BLaER1 treated with 17β-estradiol and CSF1 and Interleukin-3, amounts not matched to agents 10 nM and 100 nM (cell line): Measurements from ENCODE around the gene SLX9.

Experiments
- H3K27ac ChIP-seq, 11 experiments: shearing (Covaris generic); formaldehyde crosslinking; 2 replicates each; pipeline ENCODE4 v1.8.1; 2022
- H3K27me3 ChIP-seq, 11 experiments: shearing (Covaris generic); formaldehyde crosslinking; 2 replicates each; pipeline ENCODE4 v1.8.1; 2022
- H3K36me3 ChIP-seq, 11 experiments: shearing (Covaris generic); formaldehyde crosslinking; 2 replicates each; pipeline ENCODE4 v1.8.1; 2022
- H3K4me1 ChIP-seq, 10 experiments: shearing (Covaris generic); formaldehyde crosslinking; 2 replicates each; pipeline ENCODE4 v1.8.1; 2022
- H3K4me2 ChIP-seq, 11 experiments: shearing (Covaris generic); formaldehyde crosslinking; 2 replicates each; pipeline ENCODE4 v1.8.1; 2022
- H3K4me3 ChIP-seq, 10 experiments: shearing (Covaris generic); formaldehyde crosslinking; 2 replicates each; pipeline ENCODE4 v1.8.1; 2022
- H3K9ac ChIP-seq, 11 experiments: shearing (Covaris generic); formaldehyde crosslinking; 2 replicates each; pipeline ENCODE4 v1.8.1; 2022
- H3K9me3 ChIP-seq, 11 experiments: shearing (Covaris generic); formaldehyde crosslinking; replicated peaks in 1 of 11; 2 replicates each; pipeline ENCODE4 v1.8.1; 2022
- H4K20me1 ChIP-seq, 11 experiments: shearing (Covaris generic); formaldehyde crosslinking; 2 replicates each; pipeline ENCODE4 v1.8.1; 2022
- Cebpa-rat ChIP-seq, 11 experiments: shearing (Covaris generic); IDR thresholded peaks; 2 replicates each; pipeline ENCODE4 v1.8.1; 2022

SLX9 gene

DNA sequence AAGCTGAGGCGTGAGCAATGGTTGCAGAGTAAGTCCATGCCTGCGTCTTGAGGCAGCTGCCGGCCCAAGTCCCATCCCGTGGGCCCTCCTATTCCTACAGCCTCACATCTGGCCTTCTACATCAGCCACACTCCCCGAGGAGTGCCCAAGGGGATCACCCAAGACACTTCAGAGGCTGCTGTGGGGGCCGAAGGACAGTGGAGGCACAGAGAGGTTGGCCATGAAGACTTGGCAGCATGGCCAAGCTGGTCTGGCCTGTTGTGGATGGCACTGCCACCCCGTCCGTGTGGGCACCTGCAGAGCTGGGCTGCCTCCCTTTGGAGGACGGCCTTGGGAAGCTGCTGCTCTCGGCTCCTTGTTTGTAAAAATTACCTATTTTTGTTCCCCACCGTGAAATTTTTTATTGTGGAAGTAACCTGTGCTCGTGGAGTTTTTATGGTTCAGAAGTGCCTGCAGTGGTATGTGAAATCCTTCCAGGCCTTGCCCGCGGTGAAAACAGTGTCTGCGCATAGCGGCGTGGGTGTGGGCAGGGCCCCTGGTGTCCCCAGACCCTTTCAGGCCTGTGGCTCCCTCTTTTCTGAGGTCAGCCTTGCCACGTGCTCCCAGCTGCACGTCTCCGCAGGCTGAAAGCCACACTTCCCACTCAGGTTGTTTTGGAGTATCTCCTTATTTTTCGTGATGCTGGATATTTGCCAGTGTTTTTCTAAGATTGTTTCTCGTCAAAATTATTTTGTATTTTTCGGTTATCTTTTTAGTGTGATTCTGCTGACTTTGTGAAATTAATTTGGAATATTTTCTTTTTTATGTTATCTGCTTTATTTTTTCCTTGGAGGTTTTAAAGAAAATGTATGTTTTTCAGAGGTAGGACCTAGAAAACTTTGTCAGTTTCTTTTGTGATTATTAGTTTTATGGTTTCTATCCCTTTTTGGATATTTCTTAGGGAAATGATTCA is 20.6 kb downstream of the SLX9 start:
- Histone ChIP-seq H4K20me1 (peaks cover 91 to 100% (median 99%) of the 10 kb centered on the region in 11 experiments), H3K9ac (no peak overlapping the region), H3K4me1 (peaks cover 54 to 82% (median 68%) of the 10 kb centered on the region in 10 experiments), H3K4me3 (no peak overlapping the region), H3K27ac (no peak overlapping the region), H3K9me3 (no peaks in the 10 kb centered on the region), H3K36me3 (peaks cover 43 to 70% (median 58%) of the 10 kb centered on the region in 11 experiments), H3K4me2 (peak overlapping the region in 7 of 11 experiments; percentile 84 to 97 (median 91); a peak in 14 of 22 replicates), H3K27me3 (peaks cover 0 to 99% (median 6%) of the 10 kb centered on the region in 11 experiments; a peak in 10 of 22 replicates)
- TF ChIP-seq Cebpa-rat (IDR thresholded peaks at IDR 0.05), result no peak

DNA sequence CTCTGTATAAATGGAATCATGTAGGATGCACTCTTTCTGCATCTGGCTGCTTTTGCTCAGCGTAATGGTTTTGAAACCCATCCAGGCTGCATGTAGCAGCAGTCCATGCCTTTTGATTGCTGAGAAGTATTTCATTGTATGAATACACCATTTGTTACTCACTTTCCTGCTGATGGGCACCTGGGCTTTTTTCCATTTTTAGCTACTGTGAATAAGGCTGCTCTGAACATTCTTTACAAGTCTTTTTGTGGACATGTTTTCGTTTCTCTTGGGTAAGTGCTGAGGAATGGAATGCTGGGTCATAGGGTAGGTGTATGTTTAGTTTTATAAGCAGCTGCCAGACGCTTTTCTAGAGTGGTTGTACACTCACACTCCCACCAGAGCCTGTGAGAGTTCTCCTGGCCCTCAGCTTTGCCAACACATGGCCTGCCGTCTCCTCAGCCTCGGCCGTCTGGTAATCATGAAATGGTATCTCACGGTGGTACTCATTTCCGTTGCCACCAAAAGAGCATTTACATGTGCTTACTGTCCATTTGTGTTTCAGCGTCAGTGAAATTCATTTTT is 22.7 kb downstream of the SLX9 start:
- Histone ChIP-seq H3K4me3 (no peak overlapping the region), H3K4me2 (peak overlapping the region in 1 of 11 experiments; percentile 14; a peak in 1 of 22 replicates), H3K27ac (no peak overlapping the region), H3K27me3 (peaks cover 0 to 99% (median 5%) of the 10 kb centered on the region in 11 experiments; a peak in 9 of 22 replicates), H3K4me1 (peaks cover 54 to 82% (median 68%) of the 10 kb centered on the region in 10 experiments), H4K20me1 (peaks cover 92 to 100% (median 99%) of the 10 kb centered on the region in 11 experiments), H3K36me3 (peaks cover 42 to 66% (median 55%) of the 10 kb centered on the region in 11 experiments), H3K9me3 (no peaks in the 10 kb centered on the region), H3K9ac (no peak overlapping the region)
- no peak for TF ChIP-seq Cebpa-rat (IDR thresholded peaks at IDR 0.05)

DNA sequence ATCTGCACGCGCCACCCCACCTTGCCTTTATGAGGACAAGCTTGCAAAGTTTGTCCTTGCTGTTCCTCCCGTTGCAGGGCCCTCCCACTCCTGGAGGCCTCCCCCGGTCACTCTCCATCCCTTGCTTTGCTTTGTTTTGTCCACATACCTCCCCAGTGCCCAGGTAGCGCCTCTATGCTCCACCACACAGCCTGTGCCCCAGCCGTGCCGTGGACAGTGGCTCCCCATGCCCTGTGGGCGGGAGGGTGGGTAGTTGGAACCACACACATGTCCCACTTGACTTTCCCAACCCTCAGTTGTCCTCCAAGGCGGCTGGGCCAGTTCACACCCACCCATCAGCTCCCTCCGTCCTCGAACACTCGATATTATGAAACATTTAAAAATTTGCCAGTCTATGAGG is 24.6 kb downstream of the SLX9 start:
- Histone ChIP-seq H3K27ac (no peak overlapping the region), H3K27me3 (peaks cover 0 to 98% (median 0%) of the 10 kb centered on the region in 11 experiments; a peak in 8 of 22 replicates), H3K4me3 (no peak overlapping the region), H3K4me2 (peak overlapping the region; percentile 74 to 98 (median 87)), H3K9me3 (no peaks in the 10 kb centered on the region), H4K20me1 (peaks cover 89 to 100% (median 99%) of the 10 kb centered on the region in 11 experiments), H3K36me3 (peaks cover 41 to 65% (median 53%) of the 10 kb centered on the region in 11 experiments), H3K4me1 (peaks cover 54 to 82% (median 68%) of the 10 kb centered on the region in 10 experiments), H3K9ac (no peak overlapping the region)
- no peak for TF ChIP-seq Cebpa-rat (IDR thresholded peaks at IDR 0.05)

DNA sequence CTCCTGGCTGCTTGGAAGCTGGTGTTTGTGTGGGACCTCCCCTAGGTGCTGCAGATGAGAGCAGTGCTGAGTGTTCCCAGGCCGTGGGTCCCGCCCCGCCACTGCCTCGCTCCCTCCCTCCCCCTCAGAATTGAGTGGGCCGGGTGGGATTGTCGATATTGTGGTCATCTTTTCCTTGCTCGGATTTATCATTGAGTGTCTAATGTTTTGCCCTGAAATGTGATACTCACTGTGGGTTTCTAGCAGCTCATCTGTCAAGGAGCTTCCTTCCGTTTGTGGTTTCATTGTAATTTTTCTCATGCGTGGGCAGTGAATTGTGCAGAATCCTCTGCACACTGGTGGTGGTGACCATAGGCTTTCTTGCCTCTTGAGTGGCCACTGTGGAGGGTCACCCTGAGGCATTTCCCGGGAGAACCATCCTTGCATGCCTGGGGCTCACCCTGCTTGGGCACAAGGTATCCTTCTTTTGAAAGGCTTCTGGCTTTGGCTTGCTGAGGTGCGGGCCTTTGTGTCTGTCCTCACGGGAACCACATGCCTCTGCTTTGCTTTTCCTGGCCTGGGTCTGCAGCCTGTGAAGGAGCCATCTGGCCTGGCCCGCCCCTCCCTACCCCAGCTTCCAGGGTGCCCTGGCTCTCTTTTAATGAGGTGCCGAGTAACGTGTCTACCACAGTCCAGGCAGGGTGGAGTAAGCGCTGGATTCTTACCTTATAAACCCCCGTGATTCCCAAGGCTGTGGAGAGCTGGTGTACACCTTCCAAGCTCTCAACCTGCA is 25.6 kb downstream of the SLX9 start:
- Histone ChIP-seq H3K4me3 (peak overlapping the region in 5 of 10 experiments; percentile 4 to 23 (median 15); a peak in 4 of 20 replicates), H3K9me3 (no peaks in the 10 kb centered on the region), H3K27ac (peak overlapping the region in 3 of 11 experiments; percentile 70 to 84 (median 83); a peak in 3 of 22 replicates), H3K4me2 (peak overlapping the region; percentile 74 to 98 (median 87)), H4K20me1 (peaks cover 85 to 100% (median 99%) of the 10 kb centered on the region in 11 experiments), H3K36me3 (peaks cover 30 to 54% (median 43%) of the 10 kb centered on the region in 11 experiments), H3K9ac (peak overlapping the region in 4 of 11 experiments; percentile 50 to 67 (median 60); a peak in 3 of 22 replicates), H3K27me3 (peaks cover 0 to 98% (median 0%) of the 10 kb centered on the region in 11 experiments; a peak in 8 of 22 replicates), H3K4me1 (peaks cover 64 to 82% (median 68%) of the 10 kb centered on the region in 10 experiments)
- no peak for TF ChIP-seq Cebpa-rat (IDR thresholded peaks at IDR 0.05)

DNA sequence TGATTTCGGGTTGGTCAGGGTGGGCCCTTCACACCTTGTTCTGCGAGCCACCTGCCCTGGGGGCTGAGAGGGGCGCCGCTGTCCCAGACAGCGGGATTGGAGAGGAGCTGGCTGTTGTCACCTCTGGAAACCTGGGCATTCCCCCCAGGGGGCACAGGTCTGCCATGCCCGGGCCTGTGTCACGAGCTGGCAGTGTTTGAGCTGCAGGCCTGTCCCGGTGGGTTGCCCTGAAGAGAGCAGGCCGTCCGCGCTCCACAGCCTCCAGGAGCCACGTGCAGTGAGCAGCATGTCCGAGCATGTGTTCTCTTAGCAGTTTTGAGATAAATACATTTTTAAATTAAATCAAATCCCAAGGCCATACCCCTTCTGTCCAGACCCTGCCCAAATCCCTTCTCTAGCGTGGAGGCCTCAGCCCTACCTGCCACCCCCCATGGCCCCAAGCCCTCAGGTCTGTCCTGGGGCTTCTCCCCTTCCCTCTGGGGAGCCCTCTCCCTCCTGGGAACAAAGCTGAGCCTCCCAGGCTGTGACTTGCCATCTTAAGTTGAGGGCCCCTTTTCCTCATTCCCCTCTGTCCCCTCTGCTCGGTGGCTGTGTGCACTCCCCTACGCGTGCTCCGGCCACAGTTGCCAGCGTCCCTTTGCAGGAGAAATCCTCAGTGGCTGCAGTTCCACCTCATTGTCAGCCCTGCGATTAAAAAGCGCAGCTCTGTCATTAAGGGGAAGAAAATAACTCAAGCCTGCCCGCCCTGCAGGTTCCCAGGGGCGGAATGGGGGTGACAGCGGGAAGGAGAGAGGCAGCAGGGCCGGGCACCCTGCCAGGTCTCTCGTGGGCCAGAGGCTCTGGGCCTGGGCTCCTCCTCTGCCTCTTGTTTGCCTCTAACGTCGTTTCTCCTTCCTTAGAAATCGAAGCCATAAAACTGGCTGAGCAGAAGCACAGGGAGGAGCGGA is 26.6 kb downstream of the SLX9 start:
- H4K20me1 ChIP-seq, result peaks cover 79 to 100% (median 99%) of the 10 kb centered on the region in 11 experiments
- peak overlapping the region in 8 of 11 experiments; percentile 9 to 67 (median 48); a peak in 11 of 22 replicates for H3K9ac ChIP-seq
- peaks cover 73 to 90% (median 77%) of the 10 kb centered on the region in 10 experiments for H3K4me1 ChIP-seq
- no peak for TF ChIP-seq Cebpa-rat (IDR thresholded peaks at IDR 0.05)
- peak overlapping the region in 4 of 10 experiments; percentile 3 to 29 (median 15); a peak in 4 of 20 replicates for H3K4me3 ChIP-seq
- H3K9me3 ChIP-seq, result no peaks in the 10 kb centered on the region
- H3K36me3 ChIP-seq, result peaks cover 21 to 46% (median 33%) of the 10 kb centered on the region in 11 experiments
- H3K27ac ChIP-seq, result peak overlapping the region in 7 of 11 experiments; percentile 57 to 84 (median 66); a peak in 14 of 22 replicates
- H3K27me3 ChIP-seq, result peaks cover 0 to 98% (median 0%) of the 10 kb centered on the region in 11 experiments; a peak in 7 of 22 replicates
- H3K4me2 ChIP-seq, result peak overlapping the region; percentile 74 to 98 (median 87)

DNA sequence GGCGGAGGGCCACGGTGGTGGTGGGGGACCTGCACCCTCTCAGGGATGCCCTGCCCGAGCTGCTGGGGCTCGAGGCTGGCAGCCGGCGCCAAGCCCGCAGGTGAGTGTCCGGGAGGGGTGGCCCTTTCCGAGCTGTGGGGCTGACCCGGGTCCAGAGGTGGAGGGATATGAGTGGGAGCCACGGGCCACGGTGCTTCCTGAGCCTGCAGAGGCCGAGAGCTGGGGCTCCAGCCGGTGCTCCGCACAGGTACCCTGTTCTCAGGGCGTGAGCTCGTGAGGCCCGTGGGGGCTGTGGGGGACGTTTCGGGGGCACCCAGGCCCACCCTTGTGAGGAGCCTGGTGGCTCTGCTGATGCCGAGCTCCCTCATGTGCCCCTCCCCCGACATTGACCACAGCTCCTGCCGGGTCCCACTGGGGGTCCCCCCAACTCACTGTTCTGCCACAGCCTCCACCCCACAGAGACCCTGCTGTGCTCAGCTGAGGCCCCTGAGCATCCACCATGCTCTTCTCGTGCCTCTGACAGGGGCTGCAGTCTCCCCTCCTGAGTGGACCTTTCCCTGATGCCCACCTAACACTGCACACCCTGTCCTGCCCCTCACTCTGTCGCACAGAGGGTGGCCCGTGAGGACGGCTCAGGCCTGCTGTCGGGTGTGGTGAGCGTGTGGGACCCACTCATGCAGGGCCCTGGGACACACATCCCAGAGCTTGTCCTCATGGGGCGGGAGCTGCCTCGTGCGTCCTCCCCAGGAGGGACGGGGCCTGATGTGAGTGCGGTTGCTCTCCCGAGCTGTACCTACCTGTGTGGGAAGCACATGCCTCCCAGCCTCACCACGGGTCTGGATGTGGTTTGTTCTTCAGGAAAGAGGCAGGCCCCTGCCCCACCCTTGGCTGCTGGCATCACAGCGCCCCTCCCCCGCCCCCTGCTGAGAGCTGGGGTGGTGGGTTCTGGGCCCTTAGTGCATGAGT is 27.5 kb downstream of the SLX9 start:
- H3K9me3 ChIP-seq, result no peaks in the 10 kb centered on the region
- H4K20me1 ChIP-seq, result peaks cover 77 to 100% (median 100%) of the 10 kb centered on the region in 11 experiments
- no peak for TF ChIP-seq Cebpa-rat (IDR thresholded peaks at IDR 0.05)
- H3K4me3 ChIP-seq, result peak overlapping the region in 1 of 10 experiments; percentile 29; a peak in 3 of 20 replicates
- peak overlapping the region in 9 of 11 experiments; percentile 11 to 84 (median 63); a peak in 15 of 22 replicates for H3K27ac ChIP-seq
- peaks cover 11 to 38% (median 25%) of the 10 kb centered on the region in 11 experiments for H3K36me3 ChIP-seq
- peaks cover 0 to 98% (median 0%) of the 10 kb centered on the region in 11 experiments; a peak in 7 of 22 replicates for H3K27me3 ChIP-seq
- H3K4me1 ChIP-seq, result peaks cover 82 to 96% (median 87%) of the 10 kb centered on the region in 10 experiments
- peak overlapping the region; percentile 74 to 98 (median 87) for H3K4me2 ChIP-seq
- peak overlapping the region in 8 of 11 experiments; percentile 24 to 67 (median 48); a peak in 14 of 22 replicates for H3K9ac ChIP-seq
